HFFc6 (cell line): ENCODE measurements around the gene RASL10A. TPM values are rescaled to one million over a fixed set of nuclear protein-coding genes. Genes with fewer than 3 reads are reported as not detected.

Experiments used
- DNase-seq: peaks from one replicate; pipeline ENCODE4 v3.0.0-alpha.2; 2018
- H3K27ac Mint-ChIP-seq: 2 replicates; pipeline ENCODE4 v1.8.0; 2020; ENCODE audit warnings: mild to moderate bottlenecking, mixed read lengths
- H3K27me3 Mint-ChIP-seq: 2 replicates; pipeline ENCODE4 v1.8.0; 2021; ENCODE audit warnings: mild to moderate bottlenecking, moderate library complexity, mixed read lengths; ENCODE audit not compliant: insufficient read depth
- H3K36me3 Mint-ChIP-seq: 2 replicates; pipeline ENCODE4 v1.8.0; 2021; ENCODE audit warnings: low read depth, mixed read lengths
- H3K4me1 Mint-ChIP-seq: 2 replicates; pipeline ENCODE4 v1.8.0; 2020; ENCODE audit warnings: low read depth, mixed read lengths
- H3K4me3 Mint-ChIP-seq: 2 replicates; pipeline ENCODE4 v1.8.0; 2020; ENCODE audit warnings: mild to moderate bottlenecking, moderate library complexity, mixed read lengths
- H3K9me3 Mint-ChIP-seq: 2 replicates; pipeline ENCODE4 v1.8.0; 2020; ENCODE audit warnings: mild to moderate bottlenecking, mixed read lengths
- total RNA-seq, 6 experiments: library from RNA; stranded (reverse); fragmentation: NEBNext Ultra II Directional; extraction: Animal tissue kit (Norgen Biotek cat#: 25700); gene quantifications; 2 replicates in 1 of 6; 3 replicates in 5 of 6; pipeline ENCODE4 v1.2.3, GENCODE V29; 2021
- TF ChIP-seq, protein P1 (sequence below): fragments of 200-600 bp; sonication (generic); IDR thresholded peaks from 2 replicates; pipeline ENCODE4 v1.5.0; 2021; ENCODE audit warnings: antibody characterized with exemption, mild to moderate bottlenecking

RASL10A gene
- total RNA-seq, 6 experiments from 2014 or later = 0.24 to 0.28 TPM; not detected in 4

DNA sequence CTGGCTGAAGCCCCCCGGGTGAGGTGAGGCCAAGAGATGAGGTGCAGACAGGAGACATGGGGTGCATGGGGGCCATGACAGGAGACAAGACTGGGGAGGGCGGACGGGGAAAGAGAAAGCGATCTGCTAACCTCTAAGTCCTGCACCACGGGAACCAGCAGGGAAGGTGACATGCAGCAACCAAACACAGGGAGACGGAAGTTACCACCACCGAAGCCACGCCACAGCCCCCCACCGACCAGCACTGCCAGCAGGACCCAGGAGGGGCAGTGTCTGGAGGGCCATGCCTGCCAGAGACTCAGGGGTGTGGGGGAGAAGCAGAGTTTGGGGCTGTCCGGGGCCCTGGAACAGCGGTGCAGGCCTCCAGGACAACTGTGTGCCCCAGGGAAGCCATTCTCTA is 14.1 kb upstream of the RASL10A start:
- H3K9me3 Mint-ChIP-seq = no peaks in the 10 kb centered on the region
- TF ChIP-seq, protein P1, sequence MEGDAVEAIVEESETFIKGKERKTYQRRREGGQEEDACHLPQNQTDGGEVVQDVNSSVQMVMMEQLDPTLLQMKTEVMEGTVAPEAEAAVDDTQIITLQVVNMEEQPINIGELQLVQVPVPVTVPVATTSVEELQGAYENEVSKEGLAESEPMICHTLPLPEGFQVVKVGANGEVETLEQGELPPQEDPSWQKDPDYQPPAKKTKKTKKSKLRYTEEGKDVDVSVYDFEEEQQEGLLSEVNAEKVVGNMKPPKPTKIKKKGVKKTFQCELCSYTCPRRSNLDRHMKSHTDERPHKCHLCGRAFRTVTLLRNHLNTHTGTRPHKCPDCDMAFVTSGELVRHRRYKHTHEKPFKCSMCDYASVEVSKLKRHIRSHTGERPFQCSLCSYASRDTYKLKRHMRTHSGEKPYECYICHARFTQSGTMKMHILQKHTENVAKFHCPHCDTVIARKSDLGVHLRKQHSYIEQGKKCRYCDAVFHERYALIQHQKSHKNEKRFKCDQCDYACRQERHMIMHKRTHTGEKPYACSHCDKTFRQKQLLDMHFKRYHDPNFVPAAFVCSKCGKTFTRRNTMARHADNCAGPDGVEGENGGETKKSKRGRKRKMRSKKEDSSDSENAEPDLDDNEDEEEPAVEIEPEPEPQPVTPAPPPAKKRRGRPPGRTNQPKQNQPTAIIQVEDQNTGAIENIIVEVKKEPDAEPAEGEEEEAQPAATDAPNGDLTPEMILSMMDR = no peak
- no peaks in the 10 kb centered on the region; the same call in 1 of the 2 replicates for H3K36me3 Mint-ChIP-seq
- H3K27me3 Mint-ChIP-seq = peaks cover 2% of the 10 kb centered on the region; the same call in 1 of the 2 replicates
- peak overlapping the region; percentile 36; the same call in 1 of the 2 replicates for H3K27ac Mint-ChIP-seq
- peaks cover 20% of the 10 kb centered on the region for H3K4me1 Mint-ChIP-seq
- no peak for DNase-seq
- no peak overlapping the region for H3K4me3 Mint-ChIP-seq

DNA sequence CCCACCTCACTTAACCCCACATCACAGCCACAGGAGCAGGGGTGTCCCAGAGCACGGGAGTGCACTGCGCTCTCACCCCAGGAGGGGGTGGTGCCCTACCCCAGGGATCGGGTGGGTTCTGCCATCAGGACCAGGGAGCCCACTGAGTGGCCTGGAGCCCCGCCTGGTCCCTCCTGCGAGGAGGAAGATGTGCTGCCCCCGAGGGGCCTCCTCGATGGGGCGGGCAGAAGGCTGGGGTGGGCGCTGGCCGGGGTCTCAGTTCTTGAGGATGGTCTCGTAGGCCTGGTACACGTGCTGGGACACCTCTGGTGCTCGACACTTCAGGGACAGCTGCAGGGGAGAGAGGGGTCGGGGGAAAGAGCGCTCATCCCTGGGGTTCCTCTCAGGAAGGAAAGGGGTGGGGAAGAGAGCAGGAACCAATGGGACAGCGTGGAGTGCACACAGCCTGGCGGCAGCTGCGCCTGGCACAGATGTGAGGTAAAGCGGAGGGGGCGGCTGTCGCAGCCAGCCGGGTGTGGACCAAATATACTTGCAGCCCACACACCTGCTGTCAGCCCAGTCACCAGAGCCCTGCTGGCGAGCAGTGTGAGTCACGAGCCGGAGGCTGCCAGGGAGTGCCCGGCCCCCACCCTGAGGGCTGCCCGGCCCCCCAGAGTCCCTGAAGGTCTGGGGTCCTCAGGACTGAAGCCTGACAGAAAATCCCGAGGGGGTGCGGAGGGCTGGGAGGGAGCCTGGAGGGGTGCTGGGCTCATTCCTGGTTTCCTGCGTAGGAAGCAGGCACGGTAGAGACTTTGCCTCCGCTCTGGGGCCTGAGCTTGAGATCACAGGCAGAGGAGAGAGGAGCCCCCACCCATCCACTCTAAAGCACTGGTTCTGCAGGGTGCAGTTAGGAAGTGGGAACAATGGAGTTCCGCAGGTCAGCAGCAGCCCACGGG is 13.3 kb upstream of the RASL10A start:
- Mint-ChIP-seq H3K4me1 (peaks cover 20% of the 10 kb centered on the region), H3K27ac (peak overlapping the region; percentile 36; the same call in 1 of the 2 replicates), H3K4me3 (no peak overlapping the region), H3K36me3 (no peaks in the 10 kb centered on the region; the same call in 1 of the 2 replicates), H3K9me3 (no peaks in the 10 kb centered on the region), H3K27me3 (peaks cover 2% of the 10 kb centered on the region; the same call in 1 of the 2 replicates)
- TF ChIP-seq, protein P1 = no peak
- DNase-seq = no peak

DNA sequence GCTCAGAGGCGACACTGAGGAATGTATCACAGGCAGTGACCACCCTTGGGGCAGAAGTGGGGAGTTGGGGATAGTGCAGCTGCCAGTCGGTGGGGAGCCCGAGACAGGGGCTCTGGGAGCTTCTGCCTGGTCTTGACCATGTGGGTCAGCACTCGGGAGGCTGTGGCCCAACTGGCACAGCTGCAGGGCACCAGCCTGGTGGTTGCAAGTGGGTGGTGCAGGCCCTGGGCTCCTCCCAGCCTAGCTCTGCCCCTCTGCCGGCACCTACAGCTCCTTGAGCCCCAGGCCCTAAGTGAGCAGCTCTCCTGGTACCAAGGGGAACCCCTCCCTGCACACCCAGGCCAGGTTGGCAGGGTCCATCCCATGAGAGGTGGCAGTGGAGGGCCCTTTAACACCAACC is 12.6 kb upstream of the RASL10A start:
- H3K4me3 Mint-ChIP-seq = no peak overlapping the region
- H3K27me3 Mint-ChIP-seq = peaks cover 4% of the 10 kb centered on the region
- no peaks in the 10 kb centered on the region for H3K9me3 Mint-ChIP-seq
- no peak overlapping the region for H3K27ac Mint-ChIP-seq
- TF ChIP-seq, protein P1 = peak; percentile 42
- H3K36me3 Mint-ChIP-seq = no peaks in the 10 kb centered on the region; the same call in 1 of the 2 replicates
- peaks cover 20% of the 10 kb centered on the region for H3K4me1 Mint-ChIP-seq
- no peak for DNase-seq

DNA sequence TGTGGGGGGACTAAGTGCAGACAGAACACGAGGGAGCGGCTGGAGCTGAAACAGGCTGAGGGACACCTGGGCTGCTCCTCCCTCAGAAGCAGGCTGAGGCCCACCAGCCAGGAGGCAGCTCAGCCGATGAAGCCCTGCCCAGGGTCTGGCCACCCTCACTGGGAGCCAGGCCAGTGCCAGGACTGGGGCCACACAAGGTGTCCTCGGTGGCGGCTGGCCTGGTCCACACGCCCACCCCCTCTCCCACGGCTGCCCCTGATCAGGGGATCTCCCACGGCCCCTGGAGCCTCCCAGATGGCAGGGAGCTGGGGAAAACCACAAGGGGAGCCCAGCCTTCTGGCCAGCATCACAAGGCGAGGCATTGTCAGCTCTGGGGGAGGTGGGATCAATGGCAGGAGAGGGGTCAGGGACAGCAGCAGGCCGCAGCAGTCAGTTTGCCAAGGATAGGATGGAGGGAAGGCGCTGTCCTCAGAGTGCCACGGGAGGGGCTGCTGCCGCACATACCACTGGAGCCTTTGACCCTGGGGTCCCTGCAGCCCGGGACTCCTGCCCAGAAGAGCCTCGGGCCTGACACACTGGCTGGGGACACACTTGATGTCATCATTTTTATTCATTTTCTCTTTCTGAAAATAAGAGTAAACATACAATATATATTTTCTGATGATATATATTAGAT is 11.7 kb upstream of the RASL10A start:
- TF ChIP-seq, protein P1 = no peak
- Mint-ChIP-seq H3K4me3 (no peak overlapping the region), H3K36me3 (no peaks in the 10 kb centered on the region; the same call in 1 of the 2 replicates), H3K9me3 (no peaks in the 10 kb centered on the region), H3K27ac (no peak overlapping the region), H3K4me1 (peaks cover 20% of the 10 kb centered on the region), H3K27me3 (peaks cover 4% of the 10 kb centered on the region)
- no peak for DNase-seq

DNA sequence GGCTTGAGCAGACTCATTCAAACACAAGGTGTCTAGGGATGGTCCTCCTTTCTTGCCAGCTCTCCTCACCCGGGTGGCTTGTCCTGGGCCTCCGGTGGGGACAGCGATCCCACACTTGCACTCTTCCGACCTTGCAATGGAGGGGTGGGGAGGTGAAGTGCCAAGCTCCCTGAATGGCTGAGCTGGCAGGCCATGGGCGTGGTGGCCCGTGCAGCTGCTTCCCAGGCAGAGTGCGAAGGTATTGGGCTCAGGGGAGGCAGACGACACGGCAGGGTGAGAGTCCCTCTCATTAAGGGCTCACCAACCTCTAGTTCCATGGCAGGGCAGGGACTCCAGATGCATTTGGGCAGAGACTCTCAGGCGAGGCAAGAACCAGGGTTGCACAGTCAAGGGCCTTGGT is 11.0 kb upstream of the RASL10A start:
- H3K9me3 Mint-ChIP-seq = no peaks in the 10 kb centered on the region
- H3K27me3 Mint-ChIP-seq = peaks cover 2% of the 10 kb centered on the region
- H3K36me3 Mint-ChIP-seq = no peaks in the 10 kb centered on the region; the same call in 1 of the 2 replicates
- peaks cover 17% of the 10 kb centered on the region for H3K4me1 Mint-ChIP-seq
- no peak overlapping the region for H3K27ac Mint-ChIP-seq
- no peak overlapping the region for H3K4me3 Mint-ChIP-seq
- TF ChIP-seq, protein P1 = no peak
- no peak for DNase-seq
